RWPE1 (cell line): ENCODE results near the gene SHLD1.
"Not testable (repeated sequence)": the region's sequence is repeated elsewhere in the genome, so short reads cannot be mapped to it uniquely, and the experiment has no call there.

Experiments
- CTCF ChIA-PET: fragments of 350-600 bp; sonication (Branson Sonifier 250); formaldehyde crosslinking; extraction: SDS; loops from one replicate; lab custom pipeline; 2021; lab: Yijun Ruan, JAX
- POLR2A ChIA-PET: fragments of 400-600 bp; formaldehyde crosslinking; extraction: SDS; loops from one replicate; lab custom pipeline; 2020; ENCODE audit warnings: antibody characterized with exemption; ENCODE audit not compliant: low non-redundant PET; lab: Yijun Ruan, JAX
- DNase-seq: peaks from one replicate; pipeline ENCODE4 v3.0.0; 2012; ENCODE audit warnings: low spot score
- H3K27ac ChIP-seq: fragments of 450-650 bp; 2 replicates; pipeline ENCODE4 v1.5.1; 2017
- CTCF ChIP-seq: fragments of 450-650 bp; conservative IDR thresholded peaks from 2 replicates; pipeline ENCODE4 v1.5.1; 2017; ENCODE audit warnings: low read depth, mild to moderate bottlenecking

SHLD1 gene

GRCh38 chr20:5793916-5794315 lies 43.7 kb downstream of the SHLD1 start:
- POLR2A ChIA-PET = no interaction called here
- no peak overlapping the region for H3K27ac ChIP-seq
- no peak for TF ChIP-seq CTCF
- CTCF ChIA-PET = interaction anchor here (0.7 to 0.9 kb wide), 2 partner anchors 23 to 194 kb away, joined by 6 to 7 read pairs; no protein-coding TSS in a partner anchor
- DNase-seq = no peak

- ChIA-PET CTCF (interaction anchor here (0.7 kb wide), 1 partner anchor 18 kb away, joined by 5 read pairs; no protein-coding TSS in a partner anchor), POLR2A (no interaction called here)
- DNase-seq = no peak
- no peak overlapping the region for H3K27ac ChIP-seq
- TF ChIP-seq CTCF = no peak
These were observed 46.3 kb downstream of the SHLD1 start for GRCh38 chr20:5796331-5797040.

- TF ChIP-seq CTCF = no peak
- CTCF ChIA-PET = interaction anchor here (0.7 kb wide), 1 partner anchor 17 kb away, joined by 5 read pairs; no protein-coding TSS in a partner anchor
- POLR2A ChIA-PET = no interaction called here
- H3K27ac ChIP-seq = no peak overlapping the region
- DNase-seq = no peak
These were observed 47.0 kb downstream of the SHLD1 start for GRCh38 chr20:5797165-5797564.

- no peak for DNase-seq
- no peak overlapping the region for H3K27ac ChIP-seq
- POLR2A ChIA-PET = no interaction called here
- no peak for TF ChIP-seq CTCF
- CTCF ChIA-PET = no interaction called here
These were observed 47.8 kb downstream of the SHLD1 start for GRCh38 chr20:5797843-5798462.

- CTCF ChIA-PET, H3K27ac ChIP-seq, POLR2A ChIA-PET, DNase-seq: not testable (repeated sequence)
These were observed 53.6 kb downstream of the SHLD1 start for GRCh38 chr20:5803754-5804303.

GRCh38 chr20:5806457-5807263 lies 56.5 kb downstream of the SHLD1 start:
- no peak for TF ChIP-seq CTCF
- no peak overlapping the region for H3K27ac ChIP-seq
- DNase-seq = no peak
- ChIA-PET CTCF (no interaction called here), POLR2A (no interaction called here)
